K562 (cell line): ENCODE results near the gene AMFR. TPM values are rescaled to one million over a fixed set of nuclear protein-coding genes. Genes with fewer than 3 reads are reported as not detected.

Source experiments
- ATF3 ChIP-seq, 2 experiments: fragments of 450-650 bp in 1 of 2; sonication (generic) in 1 of 2; formaldehyde crosslinking in 1 of 2; IDR thresholded peaks in 1 of 2; conservative IDR thresholded peaks in 1 of 2; 2 replicates each; pipeline versions ENCODE4 v1.6.1 to v1.8.1; 2016 to 2023; ENCODE audit warnings: mild to moderate bottlenecking in 2 of 2, moderate library complexity in 2 of 2, inconsistent platforms in 1 of 2, missing genetic modification reagents in 1 of 2
- BCLAF1 ChIP-seq, 2 experiments: fragments of 450-650 bp in 1 of 2; IDR thresholded peaks; 2 replicates each; pipeline ENCODE4 v1.6.1; 2011 to 2017; ENCODE audit warnings: low read depth in 2 of 2, antibody characterized with exemption in 1 of 2, borderline replicate concordance in 1 of 2, low read length in 1 of 2, mild to moderate bottlenecking in 1 of 2, mixed read lengths in 1 of 2; ENCODE audit not compliant: control insufficient read depth in 1 of 2
- BCOR ChIP-seq: fragments of 450-650 bp; IDR thresholded peaks from 2 replicates; pipeline ENCODE4 v1.6.1; 2016
- ELK1 ChIP-seq: sonication (generic); formaldehyde crosslinking; IDR thresholded peaks from 2 replicates; pipeline ENCODE4 v1.8.1; 2022; ENCODE audit warnings: missing genetic modification reagents
- FOXA3 ChIP-seq, 2 experiments: fragments of 450-650 bp in 1 of 2; sonication (generic) in 1 of 2; formaldehyde crosslinking; IDR thresholded peaks in 1 of 2; conservative IDR thresholded peaks in 1 of 2; 2 replicates each; pipeline versions ENCODE4 v1.4.0 to v1.8.0; 2020 to 2022; ENCODE audit warnings: mild to moderate bottlenecking in 2 of 2, missing genetic modification reagents in 1 of 2
- HCFC1 ChIP-seq: IDR thresholded peaks from 2 replicates; pipeline ENCODE4 v1.6.1; 2012; ENCODE audit warnings: low read depth, low read length, improper control_type of control experiment
- LEF1 ChIP-seq: fragments of 450-650 bp; IDR thresholded peaks from 2 replicates; pipeline ENCODE4 v1.6.1; 2016; ENCODE audit warnings: mild to moderate bottlenecking
- MNT ChIP-seq, 2 experiments: fragments of 450-650 bp; conservative IDR thresholded peaks; 2 replicates each; pipeline ENCODE4 v1.6.1; 2017; ENCODE audit warnings: mild to moderate bottlenecking in 2 of 2, moderate library complexity in 2 of 2
- RBFOX2 ChIP-seq: fragments of 200-400 bp; formaldehyde crosslinking; IDR thresholded peaks from 2 replicates; pipeline ENCODE4 v1.6.1; 2017; ENCODE audit warnings: low read depth, mild to moderate bottlenecking, low read length, moderate library complexity
- SMAD4 ChIP-seq: fragments of 250-450 bp; sonication (Bioruptor Pico); conservative IDR thresholded peaks from 2 replicates; pipeline ENCODE4 v1.8.0; 2021; ENCODE audit warnings: inconsistent platforms, mild to moderate bottlenecking, moderate library complexity
- TFAM ChIP-seq: fragments of 250-450 bp; sonication (Bioruptor Pico); conservative IDR thresholded peaks from 2 replicates; pipeline ENCODE4 v1.5.0; 2021; ENCODE audit warnings: mild to moderate bottlenecking, moderate library complexity
- ZBTB33 ChIP-seq: sonication (generic); formaldehyde crosslinking; IDR thresholded peaks from 2 replicates; pipeline ENCODE4 v1.8.1; 2023; ENCODE audit warnings: mild to moderate bottlenecking, missing genetic modification reagents
- ZNF277 ChIP-seq: fragments of 250-450 bp; sonication (Bioruptor Pico); IDR thresholded peaks from 2 replicates; pipeline ENCODE4 v1.8.0; 2022; ENCODE audit warnings: inconsistent platforms, mild to moderate bottlenecking, moderate library complexity, borderline replicate concordance
- ZZZ3 ChIP-seq: fragments of 450-650 bp; IDR thresholded peaks from 2 replicates; pipeline ENCODE4 v1.6.1; 2016; ENCODE audit warnings: antibody characterized with exemption, mild to moderate bottlenecking, moderate library complexity
- polyA plus RNA-seq, 8 experiments: library from polyadenylated mRNA; depleted of rRNA in 4 of 8; stranded (reverse) in 5 of 8; unstranded in 3 of 8; fragments of >200 nt; fragmentation: Nextera tagmentation in 2 of 8; fragmentation: Illumina TruSeq in 1 of 8; extraction: Ambion mirVana in 2 of 8; extraction: Trizol in 1 of 8; gene quantifications; 2 replicates each; pipeline versions ENCODE4 v1.2.1 to v1.2.3, GENCODE V29; 2011 to 2014; ENCODE audit warnings: inconsistent platforms in 1 of 8, missing spikeins in 1 of 8
- total RNA-seq, 7 experiments: library from RNA; depleted of rRNA in 6 of 7; stranded (reverse); fragments of >200 nt in 6 of 7; fragmentation: Illumina TruSeq in 2 of 7; extraction: Trizol in 2 of 7; gene quantifications; 2 replicates each; pipeline versions ENCODE4 v1.2.1 to v1.2.3, GENCODE V29; 2011 to 2021; ENCODE audit warnings: low replicate concordance in 1 of 7

AMFR gene
- total and polyA plus RNA-seq, 9 of the 15 experiments (the other 6 are each of a cell fraction or from before 2014, with no cell fraction given) = 15.6 to 113 (median 58.4) TPM

- TF ChIP-seq ZBTB33 (CRISPR knock-in tag) (no peak), ZNF277 (no peak), ATF3 (IDR thresholded peaks at IDR 0.05) (no peak), ATF3 (CRISPR knock-in tag; conservative IDR thresholded peaks at IDR 0.05) (peak; percentile 54; the same call in 1 of the 2 replicates), ZZZ3 (no peak), MNT (conservative IDR thresholded peaks at IDR 0.05) (0 out of 4 replicates have a peak, but pooled peaks of 1 of the 2 experiments have one; percentile 42), BCLAF1 (IDR thresholded peaks at IDR 0.05; ENCODE audit: borderline replicate concordance in 1 of 2, control insufficient read depth in 1 of 2, low read depth in 2 of 2, low read length in 1 of 2) (no peak), BCOR (no peak), FOXA3 (CRISPR knock-in tag; conservative IDR thresholded peaks at IDR 0.05 in 1 of 2, IDR thresholded peaks at IDR 0.05 in 1 of 2) (no peak; a peak in 1 of 4 replicates), TFAM (CRISPR knock-in tag) (no peak), HCFC1 (0 out of 2 replicates have a peak, but pooled peaks have one; percentile 23), SMAD4 (CRISPR knock-in tag) (peak; percentile 83), ELK1 (CRISPR knock-in tag) (no peak), LEF1 (no peak), RBFOX2 (peak; percentile 45; the same call in 1 of the 2 replicates)
Observed at GRCh38 chr16:56356276-56357240, 68.8 kb downstream of the AMFR start (continued).
